ENCODE measurements around the gene RIPOR2.

GRCh38 chr6:24888715-24889370 is 46.9 kb downstream of the RIPOR2 start:
- TF ChIP-seq EZH2 (IDR thresholded peaks at IDR 0.05; ENCODE audit: borderline replicate concordance, low read length) (no peak), CTCF (conservative IDR thresholded peaks at IDR 0.05 in 1 of 2, IDR thresholded peaks at IDR 0.05 in 1 of 2; ENCODE audit: extremely low read depth in 1 of 2, insufficient read depth in 1 of 2, low read depth in 1 of 2, low read length in 2 of 2) (no peak)

Data from mammary epithelial cell (primary cell).